ENCODE measurements around the gene FNBP1L.
A peak's percentile ranks its signal among the peaks of the same experiment; 100 is the strongest.

Gene FNBP1L

GRCh38 chr1:93499075-93499474, 51.2 kb downstream of the FNBP1L start:
- no peak overlapping the region for H3K4me3 ChIP-seq (replicated peaks in 1 of 2; ENCODE audit: low read depth in 2 of 2, low read length in 2 of 2)
- no peak for TF ChIP-seq CTCF (IDR thresholded peaks at IDR 0.05; ENCODE audit: low read depth, low read length)
- no peak for DNase-seq (ENCODE audit: low read depth in 2 of 2)

GRCh38 chr1:93499533-93499932, 51.6 kb downstream of the FNBP1L start:
- H3K4me3 ChIP-seq (replicated peaks in 1 of 2; ENCODE audit: low read depth in 2 of 2, low read length in 2 of 2): no peak overlapping the region
- TF ChIP-seq CTCF (IDR thresholded peaks at IDR 0.05; ENCODE audit: low read depth, low read length): no peak
- no peak for DNase-seq (ENCODE audit: low read depth in 2 of 2)

- DNase-seq (ENCODE audit: low read depth in 2 of 2): no peak
- H3K4me3 ChIP-seq (replicated peaks in 1 of 2; ENCODE audit: low read depth in 2 of 2, low read length in 2 of 2): no peak overlapping the region
- TF ChIP-seq CTCF (IDR thresholded peaks at IDR 0.05; ENCODE audit: low read depth, low read length): no peak
Observed at GRCh38 chr1:93500275-93500674, 52.4 kb downstream of the FNBP1L start.

GRCh38 chr1:93501399-93501798, 53.5 kb downstream of the FNBP1L start:
- no peak for TF ChIP-seq CTCF (IDR thresholded peaks at IDR 0.05; ENCODE audit: low read depth, low read length)

GRCh38 chr1:93501829-93502369, 54.0 kb downstream of the FNBP1L start:
- no peak for DNase-seq (ENCODE audit: low read depth in 2 of 2)
- TF ChIP-seq CTCF (IDR thresholded peaks at IDR 0.05; ENCODE audit: low read depth, low read length): no peak

More at GRCh38 chr1:93501399-93501798, 53.5 kb downstream of the FNBP1L start:
- no peak overlapping the region for H3K4me3 ChIP-seq (replicated peaks in 1 of 2; ENCODE audit: low read depth in 2 of 2, low read length in 2 of 2)
- no peak for DNase-seq (ENCODE audit: low read depth in 2 of 2)

GRCh38 chr1:93502571-93502970, 54.7 kb downstream of the FNBP1L start:
- DNase-seq (ENCODE audit: low read depth in 2 of 2): peak in 1 of 2 donors; percentile 25
- no peak for TF ChIP-seq CTCF (IDR thresholded peaks at IDR 0.05; ENCODE audit: low read depth, low read length)
- no peak overlapping the region for H3K4me3 ChIP-seq (replicated peaks in 1 of 2; ENCODE audit: low read depth in 2 of 2, low read length in 2 of 2)

More at GRCh38 chr1:93501829-93502369, 54.0 kb downstream of the FNBP1L start:
- H3K4me3 ChIP-seq (replicated peaks in 1 of 2; ENCODE audit: low read depth in 2 of 2, low read length in 2 of 2): no peak overlapping the region

- H3K4me3 ChIP-seq (replicated peaks in 1 of 2; ENCODE audit: low read depth in 2 of 2, low read length in 2 of 2): no peak overlapping the region
- no peak for DNase-seq (ENCODE audit: low read depth in 2 of 2)
- TF ChIP-seq CTCF (IDR thresholded peaks at IDR 0.05; ENCODE audit: low read depth, low read length): no peak
Observed at GRCh38 chr1:93503163-93503562, 55.2 kb downstream of the FNBP1L start.
